SU-DHL-6 (cell line): Measurements from ENCODE around the gene SAPCD1.

Source experiments
- H2AFZ ChIP-seq: fragments of 200-600 bp; sonication (generic); 2 replicates; pipeline ENCODE4 v1.6.1; 2014; ENCODE audit warnings: low read depth, mild to moderate bottlenecking, moderate library complexity, mixed read lengths, antibody characterized with exemption, low read length; ENCODE audit not compliant: severe bottlenecking
- H3F3A ChIP-seq: fragments of 200-600 bp; shearing (Covaris generic); 2 replicates; pipeline ENCODE4 v1.6.0; 2016; ENCODE audit warnings: antibody characterized with exemption, mild to moderate bottlenecking; ENCODE audit not compliant: insufficient read depth
- H3K27ac ChIP-seq: fragments of 200-600 bp; sonication (generic); 2 replicates; pipeline ENCODE4 v1.5.1; 2016; ENCODE audit warnings: low read depth, mild to moderate bottlenecking, low read length, moderate library complexity, mixed read lengths
- H3K27me3 ChIP-seq: fragments of 200-600 bp; sonication (generic), shearing (Covaris generic); 2 replicates; pipeline ENCODE4 v1.6.0; 2014; ENCODE audit warnings: mild to moderate bottlenecking, low read length
- H3K36me3 ChIP-seq: fragments of 200-600 bp; sonication (generic); 2 replicates; pipeline ENCODE4 v1.6.1; 2014; ENCODE audit warnings: mild to moderate bottlenecking, low read length, mixed read lengths
- H3K4me2 ChIP-seq: fragments of 300-600, 200-600 bp; shearing (Covaris generic), sonication (generic); 2 replicates; pipeline ENCODE4 v1.6.0; 2014; ENCODE audit warnings: low read length, low read depth, mild to moderate bottlenecking; ENCODE audit not compliant: poor library complexity, severe bottlenecking
- H3K4me3 ChIP-seq: fragments of 200-600 bp; sonication (generic); 2 replicates; pipeline ENCODE4 v1.5.1; 2014; ENCODE audit warnings: antibody characterized with exemption, low read length, mild to moderate bottlenecking, mixed read lengths; ENCODE audit not compliant: insufficient read depth, poor library complexity, severe bottlenecking
- H3K79me2 ChIP-seq: fragments of 200-600 bp; sonication (generic); 2 replicates; pipeline ENCODE4 v1.6.1; 2014; ENCODE audit warnings: mild to moderate bottlenecking, low read length, moderate library complexity; ENCODE audit not compliant: insufficient read depth
- H3K9ac ChIP-seq: fragments of 200-600 bp; sonication (generic); 2 replicates; pipeline ENCODE4 v1.7.0; 2014; ENCODE audit warnings: mild to moderate bottlenecking, low read length
- H3K9me2 ChIP-seq: fragments of 200-600 bp; sonication (generic); replicated peaks from 2 replicates; pipeline ENCODE4 v1.6.1; 2014; ENCODE audit warnings: low read length; ENCODE audit not compliant: insufficient read depth
- H3K9me3 ChIP-seq: fragments of 200-600 bp; sonication (generic); 2 replicates; pipeline ENCODE4 v1.6.1; 2014; ENCODE audit warnings: low read length, mixed read lengths; ENCODE audit not compliant: insufficient read depth
- H4K20me1 ChIP-seq: fragments of 200-600 bp; sonication (generic); 2 replicates; pipeline ENCODE4 v1.6.1; 2014; ENCODE audit warnings: low read depth, mild to moderate bottlenecking, antibody characterized with exemption, low read length, moderate library complexity, mixed read lengths
- CTCF ChIP-seq: fragments of 200-600 bp; sonication (generic); IDR thresholded peaks from one replicate; pipeline ENCODE4 v1.5.1; 2017; ENCODE audit warnings: antibody characterized with exemption, mild to moderate bottlenecking, low read length, moderate library complexity; ENCODE audit not compliant: insufficient read depth, poor library complexity, severe bottlenecking
- EZH2phosphoT487 ChIP-seq: fragments of 200-600 bp; sonication (generic), shearing (Covaris generic); conservative IDR thresholded peaks from 2 replicates; pipeline ENCODE4 v1.6.1; 2018; ENCODE audit warnings: mild to moderate bottlenecking, antibody characterized with exemption, low read length, moderate library complexity, mixed read lengths

Gene SAPCD1

GRCh38 chr6:31728767-31729514 lies 33.5 kb upstream of the SAPCD1 start, which contains the start of gene DDAH2:
DDAH2 (minus strand) TSS chr6:31729299; CDS start chr6:31729161, 138 bp downstream.
- Histone ChIP-seq H3K9me3 (no peaks in the 10 kb centered on the region), H3K79me2 (no peaks in the 10 kb centered on the region), H2AFZ (peak within 1 kb of the TSS; percentile 27), H3K4me2 (peak within 1 kb of the TSS; percentile 73), H4K20me1 (no peaks in the 10 kb centered on the region), H3K9me2 (no peaks in the 10 kb centered on the region), H3F3A (peaks cover 30% of the 10 kb centered on the region), H3K4me3 (peak within 1 kb of the TSS; percentile 63), H3K27me3 (no peaks in the 10 kb centered on the region), H3K36me3 (peaks cover 18% of the 10 kb centered on the region; the same call in 1 of the 2 replicates), H3K9ac (peak within 1 kb of the TSS; percentile 55), H3K27ac (peak within 1 kb of the TSS; percentile 20)
- peak; percentile 100 for TF ChIP-seq CTCF
- no peak for TF ChIP-seq EZH2phosphoT487

- Histone ChIP-seq H3F3A (peaks cover 30% of the 10 kb centered on the region), H2AFZ (peak overlapping the region; percentile 27), H3K27me3 (no peaks in the 10 kb centered on the region), H3K9me3 (no peaks in the 10 kb centered on the region), H3K36me3 (peaks cover 18% of the 10 kb centered on the region; the same call in 1 of the 2 replicates), H3K79me2 (peaks cover 6% of the 10 kb centered on the region), H3K27ac (peak overlapping the region; percentile 20), H3K4me3 (peak overlapping the region; percentile 63), H4K20me1 (no peaks in the 10 kb centered on the region), H3K9ac (peak overlapping the region; percentile 55), H3K4me2 (peak overlapping the region; percentile 73), H3K9me2 (no peaks in the 10 kb centered on the region)
- no peak for TF ChIP-seq EZH2phosphoT487
- no peak for TF ChIP-seq CTCF
Observed at GRCh38 chr6:31729515-31729978, 32.9 kb upstream of the SAPCD1 start.

- Histone ChIP-seq H3K27me3 (no peaks in the 10 kb centered on the region), H3K4me3 (peak overlapping the region; percentile 63), H3K9me3 (no peaks in the 10 kb centered on the region), H3K4me2 (peak overlapping the region; percentile 73), H3K36me3 (peaks cover 18% of the 10 kb centered on the region; the same call in 1 of the 2 replicates), H3F3A (peaks cover 30% of the 10 kb centered on the region), H3K27ac (peak overlapping the region; percentile 20), H3K9me2 (no peaks in the 10 kb centered on the region), H4K20me1 (no peaks in the 10 kb centered on the region), H3K9ac (peak overlapping the region; percentile 55), H3K79me2 (peaks cover 11% of the 10 kb centered on the region), H2AFZ (peak overlapping the region; percentile 27)
- no peak for TF ChIP-seq EZH2phosphoT487
- TF ChIP-seq CTCF = no peak
Observed at GRCh38 chr6:31729979-31730630, 32.4 kb upstream of the SAPCD1 start.
